ENCODE results near the gene TGM4. TPM values are rescaled to one million over a fixed set of nuclear protein-coding genes. Genes with fewer than 3 reads are reported as not detected.

TGM4 gene
- total and polyA plus RNA-seq, 2 experiments from 2014 or later = not detected

DNA sequence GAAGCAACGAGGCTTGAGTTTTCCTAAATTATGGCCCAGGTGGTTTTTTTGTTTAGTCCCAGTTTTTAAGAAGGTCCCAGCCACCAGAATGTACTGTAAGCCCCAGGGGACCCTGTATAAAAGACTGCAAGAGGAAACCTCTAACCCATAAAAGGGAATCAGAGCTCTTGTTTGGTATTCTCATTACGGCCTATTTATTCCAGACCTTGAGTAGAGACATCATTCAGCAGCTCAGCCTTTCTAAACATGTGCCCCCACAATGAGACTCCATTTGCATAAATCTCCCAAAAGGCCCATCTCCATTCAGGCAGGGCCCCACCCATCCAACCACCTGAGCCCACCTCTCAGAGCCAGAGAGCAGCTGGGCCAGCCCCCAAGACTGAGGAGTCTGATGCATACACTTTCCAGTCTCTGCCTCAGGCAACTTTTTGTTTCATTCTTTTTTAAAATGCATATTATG lies 75.9 kb downstream of the TGM4 start (continued):
- TF ChIP-seq POLR2AphosphoS5 (IDR thresholded peaks at IDR 0.05; ENCODE audit: low read depth) (no peak), EZH2 (IDR thresholded peaks at IDR 0.05; ENCODE audit: low read depth, unreplicated experiment) (no peak), STAT1 (IDR thresholded peaks at IDR 0.05; ENCODE audit: unreplicated experiment) (no peak), ZNF331 (CRISPR knock-in tag; IDR thresholded peaks at IDR 0.05; ENCODE audit: low read depth) (no peak), NANOG (IDR thresholded peaks at IDR 0.05; ENCODE audit: borderline replicate concordance) (no peak)
- TF ChIP-seq, protein P1, sequence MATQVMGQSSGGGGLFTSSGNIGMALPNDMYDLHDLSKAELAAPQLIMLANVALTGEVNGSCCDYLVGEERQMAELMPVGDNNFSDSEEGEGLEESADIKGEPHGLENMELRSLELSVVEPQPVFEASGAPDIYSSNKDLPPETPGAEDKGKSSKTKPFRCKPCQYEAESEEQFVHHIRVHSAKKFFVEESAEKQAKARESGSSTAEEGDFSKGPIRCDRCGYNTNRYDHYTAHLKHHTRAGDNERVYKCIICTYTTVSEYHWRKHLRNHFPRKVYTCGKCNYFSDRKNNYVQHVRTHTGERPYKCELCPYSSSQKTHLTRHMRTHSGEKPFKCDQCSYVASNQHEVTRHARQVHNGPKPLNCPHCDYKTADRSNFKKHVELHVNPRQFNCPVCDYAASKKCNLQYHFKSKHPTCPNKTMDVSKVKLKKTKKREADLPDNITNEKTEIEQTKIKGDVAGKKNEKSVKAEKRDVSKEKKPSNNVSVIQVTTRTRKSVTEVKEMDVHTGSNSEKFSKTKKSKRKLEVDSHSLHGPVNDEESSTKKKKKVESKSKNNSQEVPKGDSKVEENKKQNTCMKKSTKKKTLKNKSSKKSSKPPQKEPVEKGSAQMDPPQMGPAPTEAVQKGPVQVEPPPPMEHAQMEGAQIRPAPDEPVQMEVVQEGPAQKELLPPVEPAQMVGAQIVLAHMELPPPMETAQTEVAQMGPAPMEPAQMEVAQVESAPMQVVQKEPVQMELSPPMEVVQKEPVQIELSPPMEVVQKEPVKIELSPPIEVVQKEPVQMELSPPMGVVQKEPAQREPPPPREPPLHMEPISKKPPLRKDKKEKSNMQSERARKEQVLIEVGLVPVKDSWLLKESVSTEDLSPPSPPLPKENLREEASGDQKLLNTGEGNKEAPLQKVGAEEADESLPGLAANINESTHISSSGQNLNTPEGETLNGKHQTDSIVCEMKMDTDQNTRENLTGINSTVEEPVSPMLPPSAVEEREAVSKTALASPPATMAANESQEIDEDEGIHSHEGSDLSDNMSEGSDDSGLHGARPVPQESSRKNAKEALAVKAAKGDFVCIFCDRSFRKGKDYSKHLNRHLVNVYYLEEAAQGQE (IDR thresholded peaks at IDR 0.05; ENCODE audit: unreplicated experiment) = no peak

DNA sequence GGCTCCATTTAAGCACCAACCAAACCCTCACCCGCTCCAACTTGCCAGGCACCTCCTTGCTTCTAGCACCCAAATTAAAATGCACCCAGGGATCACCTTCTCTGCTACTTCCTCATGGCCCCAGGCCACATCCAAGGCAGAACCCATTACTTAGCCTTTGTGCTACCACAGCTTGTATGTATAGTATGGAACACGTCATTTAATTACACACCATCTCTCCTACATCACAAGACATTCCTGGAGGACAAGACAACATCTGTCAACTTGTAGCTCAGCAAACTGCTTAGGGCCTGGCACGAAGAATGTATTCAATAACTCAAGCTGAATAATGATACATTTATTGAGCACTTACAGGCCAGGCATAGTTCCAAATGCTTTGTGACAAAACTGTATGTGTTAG lies 78.3 kb downstream of the TGM4 start:
- peaks cover 22% of the 10 kb centered on the region for H3K79me2 ChIP-seq (replicated peaks; ENCODE audit: insufficient read depth)

More for the DNA sequence above, 78.3 kb downstream of the TGM4 start:
- Histone ChIP-seq H3K27ac (ENCODE audit: low read depth) (no peak overlapping the region), H3K4me3 (no peak overlapping the region), H4K20me1 (replicated peaks; ENCODE audit: insufficient read depth) (peaks cover 21% of the 10 kb centered on the region), H3K9me2 (ENCODE audit: insufficient read depth) (no peaks in the 10 kb centered on the region), H3K4me1 (ENCODE audit: insufficient read depth) (peaks cover 18% of the 10 kb centered on the region), H3K4me2 (no peak overlapping the region), H3K27me3 (ENCODE audit: insufficient read depth) (no peaks in the 10 kb centered on the region), H2AFZ (no peak overlapping the region), H3F3A (replicated peaks; ENCODE audit: low read depth) (no peaks in the 10 kb centered on the region; the same call in 1 of the 2 replicates), H3K36me3 (ENCODE audit: insufficient read depth) (no peaks in the 10 kb centered on the region)
- H3K27me3 Mint-ChIP-seq (ENCODE audit: insufficient read depth, low read depth, poor library complexity) = peaks cover 2% of the 10 kb centered on the region
- H3K9me3 Mint-ChIP-seq = no peaks in the 10 kb centered on the region
- ATAC-seq = no peak
- H3K4me1 Mint-ChIP-seq = peaks cover 21% of the 10 kb centered on the region
- no peaks in the 10 kb centered on the region; the same call in 2 of the 3 replicates for H3K36me3 Mint-ChIP-seq (ENCODE audit: low read depth)
- DNase-seq (ENCODE audit: low spot score) = no peak
- no peak overlapping the region; the same call in 1 of the 2 replicates for H3K27ac Mint-ChIP-seq
- TF ChIP-seq EZH2phosphoT487 (IDR thresholded peaks at IDR 0.05; ENCODE audit: unreplicated experiment) = no peak
- TF ChIP-seq, protein P2, sequence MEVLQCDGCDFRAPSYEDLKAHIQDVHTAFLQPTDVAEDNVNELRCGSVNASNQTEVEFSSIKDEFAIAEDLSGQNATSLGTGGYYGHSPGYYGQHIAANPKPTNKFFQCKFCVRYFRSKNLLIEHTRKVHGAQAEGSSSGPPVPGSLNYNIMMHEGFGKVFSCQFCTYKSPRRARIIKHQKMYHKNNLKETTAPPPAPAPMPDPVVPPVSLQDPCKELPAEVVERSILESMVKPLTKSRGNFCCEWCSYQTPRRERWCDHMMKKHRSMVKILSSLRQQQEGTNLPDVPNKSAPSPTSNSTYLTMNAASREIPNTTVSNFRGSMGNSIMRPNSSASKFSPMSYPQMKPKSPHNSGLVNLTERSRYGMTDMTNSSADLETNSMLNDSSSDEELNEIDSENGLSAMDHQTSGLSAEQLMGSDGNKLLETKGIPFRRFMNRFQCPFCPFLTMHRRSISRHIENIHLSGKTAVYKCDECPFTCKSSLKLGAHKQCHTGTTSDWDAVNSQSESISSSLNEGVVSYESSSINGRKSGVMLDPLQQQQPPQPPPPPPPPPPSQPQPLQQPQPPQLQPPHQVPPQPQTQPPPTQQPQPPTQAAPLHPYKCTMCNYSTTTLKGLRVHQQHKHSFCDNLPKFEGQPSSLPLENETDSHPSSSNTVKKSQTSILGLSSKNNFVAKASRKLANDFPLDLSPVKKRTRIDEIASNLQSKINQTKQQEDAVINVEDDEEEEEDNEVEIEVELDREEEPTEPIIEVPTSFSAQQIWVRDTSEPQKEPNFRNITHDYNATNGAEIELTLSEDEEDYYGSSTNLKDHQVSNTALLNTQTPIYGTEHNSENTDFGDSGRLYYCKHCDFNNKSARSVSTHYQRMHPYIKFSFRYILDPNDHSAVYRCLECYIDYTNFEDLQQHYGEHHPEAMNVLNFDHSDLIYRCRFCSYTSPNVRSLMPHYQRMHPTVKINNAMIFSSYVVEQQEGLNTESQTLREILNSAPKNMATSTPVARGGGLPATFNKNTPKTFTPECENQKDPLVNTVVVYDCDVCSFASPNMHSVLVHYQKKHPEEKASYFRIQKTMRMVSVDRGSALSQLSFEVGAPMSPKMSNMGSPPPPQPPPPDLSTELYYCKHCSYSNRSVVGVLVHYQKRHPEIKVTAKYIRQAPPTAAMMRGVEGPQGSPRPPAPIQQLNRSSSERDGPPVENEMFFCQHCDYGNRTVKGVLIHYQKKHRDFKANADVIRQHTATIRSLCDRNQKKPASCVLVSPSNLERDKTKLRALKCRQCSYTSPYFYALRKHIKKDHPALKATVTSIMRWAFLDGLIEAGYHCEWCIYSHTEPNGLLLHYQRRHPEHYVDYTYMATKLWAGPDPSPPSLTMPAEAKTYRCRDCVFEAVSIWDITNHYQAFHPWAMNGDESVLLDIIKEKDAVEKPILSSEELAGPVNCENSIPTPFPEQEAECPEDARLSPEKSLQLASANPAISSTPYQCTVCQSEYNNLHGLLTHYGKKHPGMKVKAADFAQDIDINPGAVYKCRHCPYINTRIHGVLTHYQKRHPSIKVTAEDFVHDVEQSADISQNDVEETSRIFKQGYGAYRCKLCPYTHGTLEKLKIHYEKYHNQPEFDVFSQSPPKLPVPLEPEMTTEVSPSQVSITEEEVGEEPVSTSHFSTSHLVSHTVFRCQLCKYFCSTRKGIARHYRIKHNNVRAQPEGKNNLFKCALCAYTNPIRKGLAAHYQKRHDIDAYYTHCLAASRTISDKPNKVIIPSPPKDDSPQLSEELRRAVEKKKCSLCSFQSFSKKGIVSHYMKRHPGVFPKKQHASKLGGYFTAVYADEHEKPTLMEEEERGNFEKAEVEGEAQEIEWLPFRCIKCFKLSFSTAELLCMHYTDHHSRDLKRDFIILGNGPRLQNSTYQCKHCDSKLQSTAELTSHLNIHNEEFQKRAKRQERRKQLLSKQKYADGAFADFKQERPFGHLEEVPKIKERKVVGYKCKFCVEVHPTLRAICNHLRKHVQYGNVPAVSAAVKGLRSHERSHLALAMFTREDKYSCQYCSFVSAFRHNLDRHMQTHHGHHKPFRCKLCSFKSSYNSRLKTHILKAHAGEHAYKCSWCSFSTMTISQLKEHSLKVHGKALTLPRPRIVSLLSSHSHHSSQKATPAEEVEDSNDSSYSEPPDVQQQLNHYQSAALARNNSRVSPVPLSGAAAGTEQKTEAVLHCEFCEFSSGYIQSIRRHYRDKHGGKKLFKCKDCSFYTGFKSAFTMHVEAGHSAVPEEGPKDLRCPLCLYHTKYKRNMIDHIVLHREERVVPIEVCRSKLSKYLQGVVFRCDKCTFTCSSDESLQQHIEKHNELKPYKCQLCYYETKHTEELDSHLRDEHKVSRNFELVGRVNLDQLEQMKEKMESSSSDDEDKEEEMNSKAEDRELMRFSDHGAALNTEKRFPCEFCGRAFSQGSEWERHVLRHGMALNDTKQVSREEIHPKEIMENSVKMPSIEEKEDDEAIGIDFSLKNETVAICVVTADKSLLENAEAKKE (CRISPR knock-in tag; IDR thresholded peaks at IDR 0.05) = no peak
- H3K4me3 Mint-ChIP-seq = no peak overlapping the region
